ENCODE data around the gene SERPINA5. TPM values are rescaled to one million over a fixed set of nuclear protein-coding genes. Genes with fewer than 3 reads are reported as not detected.

Gene SERPINA5
- total RNA-seq, 4 donors from 2014 or later, result not detected

- H3K27me3 ChIP-seq, result no peaks in the 10 kb centered on the region
- DNase-seq, result no peak
- TF ChIP-seq POLR2A (IDR thresholded peaks at IDR 0.05) (no peak), CTCF (IDR thresholded peaks at IDR 0.05) (no peak)
- no peaks in the 10 kb centered on the region for H3K9me3 ChIP-seq
- no peaks in the 10 kb centered on the region for H3K36me3 ChIP-seq
- no peak overlapping the region for H3K4me3 ChIP-seq
- peaks cover 0 to 4% (median 0%) of the 10 kb centered on the region in 4 donors for H3K4me1 ChIP-seq
- H3K27ac ChIP-seq, result no peak overlapping the region
Observed at GRCh38 chr14:94611179-94611578, 30.0 kb downstream of the SERPINA5 start.

- peaks cover 0 to 4% (median 0%) of the 10 kb centered on the region in 4 donors for H3K4me1 ChIP-seq
- H3K4me3 ChIP-seq, result peak within 1 kb of the TSS in 1 of 4 donors; percentile 17
- DNase-seq, result no peak
- TF ChIP-seq CTCF (IDR thresholded peaks at IDR 0.05) (no peak), POLR2A (IDR thresholded peaks at IDR 0.05) (no peak)
- H3K27ac ChIP-seq, result peak within 1 kb of the TSS in 2 of 4 donors; percentile 5 to 22
- no peaks in the 10 kb centered on the region for H3K27me3 ChIP-seq
- H3K9me3 ChIP-seq, result no peaks in the 10 kb centered on the region
- no peaks in the 10 kb centered on the region for H3K36me3 ChIP-seq
Observed at GRCh38 chr14:94612174-94612573, 30.9 kb downstream of the SERPINA5 start, which contains the start of gene SERPINA3. Gene SERPINA3, plus strand, starts transcription at chr14:94612391. Its CDS starts 2,051 bp downstream, at chr14:94614442.

- no peak for DNase-seq
- H3K36me3 ChIP-seq, result no peaks in the 10 kb centered on the region
- no peaks in the 10 kb centered on the region for H3K27me3 ChIP-seq
- TF ChIP-seq CTCF (IDR thresholded peaks at IDR 0.05) (no peak), POLR2A (IDR thresholded peaks at IDR 0.05) (no peak)
- peaks cover 0 to 4% (median 0%) of the 10 kb centered on the region in 4 donors for H3K9me3 ChIP-seq
- H3K27ac ChIP-seq, result peak overlapping the region in 2 of 4 donors; percentile 5 to 22
- peaks cover 0 to 4% (median 0%) of the 10 kb centered on the region in 4 donors for H3K4me1 ChIP-seq
- H3K4me3 ChIP-seq, result peak overlapping the region in 1 of 4 donors; percentile 17
Observed at GRCh38 chr14:94612580-94613554, 31.6 kb downstream of the SERPINA5 start.

- peaks cover 0 to 4% (median 0%) of the 10 kb centered on the region in 4 donors for H3K4me1 ChIP-seq
- DNase-seq, result no peak
- H3K9me3 ChIP-seq, result peaks cover 0 to 12% (median 0%) of the 10 kb centered on the region in 4 donors
- no peak overlapping the region for H3K27ac ChIP-seq
- peak overlapping the region in 1 of 4 donors; percentile 25 for H3K4me3 ChIP-seq
- TF ChIP-seq POLR2A (IDR thresholded peaks at IDR 0.05) (no peak), CTCF (IDR thresholded peaks at IDR 0.05) (no peak)
- H3K27me3 ChIP-seq, result no peaks in the 10 kb centered on the region
- H3K36me3 ChIP-seq, result no peaks in the 10 kb centered on the region
Observed at GRCh38 chr14:94613720-94614644, 32.8 kb downstream of the SERPINA5 start.

DNA sequence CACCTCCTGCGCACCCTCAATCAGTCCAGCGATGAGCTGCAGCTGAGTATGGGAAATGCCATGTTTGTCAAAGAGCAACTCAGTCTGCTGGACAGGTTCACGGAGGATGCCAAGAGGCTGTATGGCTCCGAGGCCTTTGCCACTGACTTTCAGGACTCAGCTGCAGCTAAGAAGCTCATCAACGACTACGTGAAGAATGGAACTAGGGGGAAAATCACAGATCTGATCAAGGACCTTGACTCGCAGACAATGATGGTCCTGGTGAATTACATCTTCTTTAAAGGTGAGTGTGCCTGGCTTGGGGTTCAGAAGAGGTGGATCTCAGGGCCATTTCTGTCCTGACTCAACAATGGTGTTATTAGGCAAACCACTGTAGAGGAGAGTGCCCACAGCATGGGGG is 33.6 kb downstream of the SERPINA5 start:
- DNase-seq, result no peak
- no peaks in the 10 kb centered on the region for H3K36me3 ChIP-seq
- H3K4me3 ChIP-seq, result peak overlapping the region in 1 of 4 donors; percentile 25
- peaks cover 0 to 16% (median 0%) of the 10 kb centered on the region in 4 donors for H3K9me3 ChIP-seq
- H3K27me3 ChIP-seq, result no peaks in the 10 kb centered on the region
- no peak overlapping the region for H3K27ac ChIP-seq
- peaks cover 0 to 4% (median 0%) of the 10 kb centered on the region in 4 donors for H3K4me1 ChIP-seq
- TF ChIP-seq CTCF (IDR thresholded peaks at IDR 0.05), result no peak
- no peak for TF ChIP-seq POLR2A (IDR thresholded peaks at IDR 0.05)
